Heart left ventricle (tissue), 13 donors: Measurements from ENCODE around the gene PHKB.

ENCODE experiments used
- CTCF ChIP-seq, 12 donors: fragments of 200-600 bp; sonication (generic) in 4 of 12; IDR thresholded peaks; one replicate each; pipeline versions ENCODE4 v1.5.0 to v1.8.0; 2018 to 2022; ENCODE audit warnings: antibody characterized with exemption in 12 of 12, mild to moderate bottlenecking in 5 of 12
- POLR2A ChIP-seq, 2 donors: fragments of 450-650 bp; IDR thresholded peaks; one replicate each; pipeline ENCODE4 v1.6.1; 2017; ENCODE audit warnings: antibody characterized with exemption in 2 of 2, mild to moderate bottlenecking in 2 of 2, moderate library complexity in 2 of 2
- donor health status: ischemic (EF 13 %, LVEDD 7.1; RV severe dilation, severe dysfunction).
- donor health status: DM: no; HTN: yes; CAD: no.
- donor health status: DM: no; HTN: no; CAD: no.
- donor health status: ischemic (EF 25% LVEDD 6.9; RV normal size, moderate dysfunction).
- donor health status: ischemic (EF 25% LVEDD 5.7; RV mildly dilated, moderate dysfunction).
- donor health status: ischemic (EF 35%, LVEDD 5.7; RV mildly dilated, moderate dysfunction).
- donor health status: nonischemic (EF 11% LVEDD 7.7; RV severe dilation, severe dysfunction).
- donor health status: DM: yes; HTN: yes; CAD: no.
- donor health status: PGD.
- donor health status: ischemic (EF 29% LVEDD 5.4; RV normal size, mild dysfunction).
- donor health status: nonischemic (EF 23%, LVEDD 6.1; RV moderate dilation, normal function).

DNA sequence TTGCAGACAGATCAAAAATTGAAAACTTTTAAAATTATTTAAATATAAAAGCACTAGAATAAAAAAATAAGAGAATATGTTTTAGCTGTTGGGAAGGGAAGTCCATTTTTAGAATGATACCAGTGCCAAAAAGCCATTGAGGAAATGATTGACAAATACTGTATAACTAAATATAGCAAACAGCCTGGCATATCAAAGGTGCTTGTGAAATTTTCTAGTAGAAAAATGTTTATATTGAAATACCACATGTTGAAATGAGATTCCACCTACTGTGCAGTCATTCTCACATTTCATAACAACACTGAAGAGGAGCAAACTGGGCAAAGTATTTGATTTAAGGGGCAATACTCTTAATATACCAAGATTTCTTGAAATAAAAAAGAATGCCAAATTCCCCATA, 183.5 kb downstream of the PHKB start:
- no peak for TF ChIP-seq CTCF (IDR thresholded peaks at IDR 0.05)
- TF ChIP-seq POLR2A (IDR thresholded peaks at IDR 0.05): no peak
